Mammary epithelial cell (primary cell): Measurements from ENCODE around the gene RIN2.
"Not testable (repeated sequence)": the region's sequence is repeated elsewhere in the genome, so short reads cannot be mapped to it uniquely, and the experiment has no call there.

Experiments
- CTCF ChIP-seq, 2 donors: IDR thresholded peaks in 1 of 2; conservative IDR thresholded peaks in 1 of 2; 2 replicates each; pipeline ENCODE4 v1.5.1; 2011 to 2012; ENCODE audit warnings: inconsistent platforms in 2 of 2, low read length in 2 of 2, mild to moderate bottlenecking in 2 of 2, control low read depth in 1 of 2, low read depth in 1 of 2; ENCODE audit not compliant: insufficient read depth in 1 of 2; ENCODE audit errors: extremely low read depth in 1 of 2
- EZH2 ChIP-seq: IDR thresholded peaks from 2 replicates; pipeline ENCODE4 v1.6.1; 2012; ENCODE audit warnings: low read length, inconsistent platforms, borderline replicate concordance

GRCh38 chr20:19754201-19754600, 3.9 kb upstream of the RIN2 start:
- not testable (repeated sequence) for TF ChIP-seq CTCF (conservative IDR thresholded peaks at IDR 0.05 in 1 of 2, IDR thresholded peaks at IDR 0.05 in 1 of 2; ENCODE audit: extremely low read depth in 1 of 2, insufficient read depth in 1 of 2, low read depth in 1 of 2, low read length in 2 of 2); EZH2
